ENCODE data around the gene OTOS.

DNA sequence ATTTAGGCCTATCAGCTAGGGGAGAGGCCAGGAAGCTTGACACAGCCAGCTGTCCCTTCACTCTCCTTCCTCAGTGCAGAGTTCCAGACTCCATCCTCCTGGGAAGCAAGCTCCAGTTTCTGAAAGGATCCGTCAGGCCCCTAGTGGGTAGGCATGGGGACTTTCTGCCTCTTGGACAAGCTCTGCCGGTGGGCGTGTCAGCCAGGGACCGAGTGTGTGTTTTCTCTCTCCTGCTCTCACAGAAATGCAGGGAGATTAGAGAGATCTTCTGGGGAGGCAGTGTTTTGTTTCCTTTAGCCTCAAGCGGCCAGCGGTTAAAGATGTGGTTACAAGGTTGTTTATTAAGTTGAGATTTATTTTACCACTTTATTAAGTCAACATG is 29.9 kb upstream of the OTOS start:
- TF ChIP-seq, protein P1, sequence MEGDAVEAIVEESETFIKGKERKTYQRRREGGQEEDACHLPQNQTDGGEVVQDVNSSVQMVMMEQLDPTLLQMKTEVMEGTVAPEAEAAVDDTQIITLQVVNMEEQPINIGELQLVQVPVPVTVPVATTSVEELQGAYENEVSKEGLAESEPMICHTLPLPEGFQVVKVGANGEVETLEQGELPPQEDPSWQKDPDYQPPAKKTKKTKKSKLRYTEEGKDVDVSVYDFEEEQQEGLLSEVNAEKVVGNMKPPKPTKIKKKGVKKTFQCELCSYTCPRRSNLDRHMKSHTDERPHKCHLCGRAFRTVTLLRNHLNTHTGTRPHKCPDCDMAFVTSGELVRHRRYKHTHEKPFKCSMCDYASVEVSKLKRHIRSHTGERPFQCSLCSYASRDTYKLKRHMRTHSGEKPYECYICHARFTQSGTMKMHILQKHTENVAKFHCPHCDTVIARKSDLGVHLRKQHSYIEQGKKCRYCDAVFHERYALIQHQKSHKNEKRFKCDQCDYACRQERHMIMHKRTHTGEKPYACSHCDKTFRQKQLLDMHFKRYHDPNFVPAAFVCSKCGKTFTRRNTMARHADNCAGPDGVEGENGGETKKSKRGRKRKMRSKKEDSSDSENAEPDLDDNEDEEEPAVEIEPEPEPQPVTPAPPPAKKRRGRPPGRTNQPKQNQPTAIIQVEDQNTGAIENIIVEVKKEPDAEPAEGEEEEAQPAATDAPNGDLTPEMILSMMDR (CRISPR knock-in tag; IDR thresholded peaks at IDR 0.05) = no peak
- TF ChIP-seq, protein P2, sequence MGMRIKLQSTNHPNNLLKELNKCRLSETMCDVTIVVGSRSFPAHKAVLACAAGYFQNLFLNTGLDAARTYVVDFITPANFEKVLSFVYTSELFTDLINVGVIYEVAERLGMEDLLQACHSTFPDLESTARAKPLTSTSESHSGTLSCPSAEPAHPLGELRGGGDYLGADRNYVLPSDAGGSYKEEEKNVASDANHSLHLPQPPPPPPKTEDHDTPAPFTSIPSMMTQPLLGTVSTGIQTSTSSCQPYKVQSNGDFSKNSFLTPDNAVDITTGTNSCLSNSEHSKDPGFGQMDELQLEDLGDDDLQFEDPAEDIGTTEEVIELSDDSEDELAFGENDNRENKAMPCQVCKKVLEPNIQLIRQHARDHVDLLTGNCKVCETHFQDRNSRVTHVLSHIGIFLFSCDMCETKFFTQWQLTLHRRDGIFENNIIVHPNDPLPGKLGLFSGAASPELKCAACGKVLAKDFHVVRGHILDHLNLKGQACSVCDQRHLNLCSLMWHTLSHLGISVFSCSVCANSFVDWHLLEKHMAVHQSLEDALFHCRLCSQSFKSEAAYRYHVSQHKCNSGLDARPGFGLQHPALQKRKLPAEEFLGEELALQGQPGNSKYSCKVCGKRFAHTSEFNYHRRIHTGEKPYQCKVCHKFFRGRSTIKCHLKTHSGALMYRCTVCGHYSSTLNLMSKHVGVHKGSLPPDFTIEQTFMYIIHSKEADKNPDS (CRISPR knock-in tag; IDR thresholded peaks at IDR 0.05) = no peak
- TF ChIP-seq POLR2A (IDR thresholded peaks at IDR 0.05; ENCODE audit: insufficient read depth in 1 of 2, low read depth in 2 of 2, low read length in 2 of 2) (no peak), SIN3A (IDR thresholded peaks at IDR 0.05; ENCODE audit: borderline replicate concordance, low read depth, low read length) (no peak), TBX3 (IDR thresholded peaks at IDR 0.05; ENCODE audit: borderline replicate concordance) (no peak), CHD2 (IDR thresholded peaks at IDR 0.05; ENCODE audit: low read depth, low read length) (no peak)
- TF ChIP-seq, protein P3, sequence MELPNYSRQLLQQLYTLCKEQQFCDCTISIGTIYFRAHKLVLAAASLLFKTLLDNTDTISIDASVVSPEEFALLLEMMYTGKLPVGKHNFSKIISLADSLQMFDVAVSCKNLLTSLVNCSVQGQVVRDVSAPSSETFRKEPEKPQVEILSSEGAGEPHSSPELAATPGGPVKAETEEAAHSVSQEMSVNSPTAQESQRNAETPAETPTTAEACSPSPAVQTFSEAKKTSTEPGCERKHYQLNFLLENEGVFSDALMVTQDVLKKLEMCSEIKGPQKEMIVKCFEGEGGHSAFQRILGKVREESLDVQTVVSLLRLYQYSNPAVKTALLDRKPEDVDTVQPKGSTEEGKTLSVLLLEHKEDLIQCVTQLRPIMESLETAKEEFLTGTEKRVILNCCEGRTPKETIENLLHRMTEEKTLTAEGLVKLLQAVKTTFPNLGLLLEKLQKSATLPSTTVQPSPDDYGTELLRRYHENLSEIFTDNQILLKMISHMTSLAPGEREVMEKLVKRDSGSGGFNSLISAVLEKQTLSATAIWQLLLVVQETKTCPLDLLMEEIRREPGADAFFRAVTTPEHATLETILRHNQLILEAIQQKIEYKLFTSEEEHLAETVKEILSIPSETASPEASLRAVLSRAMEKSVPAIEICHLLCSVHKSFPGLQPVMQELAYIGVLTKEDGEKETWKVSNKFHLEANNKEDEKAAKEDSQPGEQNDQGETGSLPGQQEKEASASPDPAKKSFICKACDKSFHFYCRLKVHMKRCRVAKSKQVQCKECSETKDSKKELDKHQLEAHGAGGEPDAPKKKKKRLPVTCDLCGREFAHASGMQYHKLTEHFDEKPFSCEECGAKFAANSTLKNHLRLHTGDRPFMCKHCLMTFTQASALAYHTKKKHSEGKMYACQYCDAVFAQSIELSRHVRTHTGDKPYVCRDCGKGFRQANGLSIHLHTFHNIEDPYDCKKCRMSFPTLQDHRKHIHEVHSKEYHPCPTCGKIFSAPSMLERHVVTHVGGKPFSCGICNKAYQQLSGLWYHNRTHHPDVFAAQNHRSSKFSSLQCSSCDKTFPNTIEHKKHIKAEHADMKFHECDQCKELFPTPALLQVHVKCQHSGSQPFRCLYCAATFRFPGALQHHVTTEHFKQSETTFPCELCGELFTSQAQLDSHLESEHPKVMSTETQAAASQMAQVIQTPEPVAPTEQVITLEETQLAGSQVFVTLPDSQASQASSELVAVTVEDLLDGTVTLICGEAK (IDR thresholded peaks at IDR 0.05) = no peak
- TF ChIP-seq, protein P3 (CRISPR knock-in tag; IDR thresholded peaks at IDR 0.05) = no peak
